ENCODE data around the gene PMP22. TPM values are rescaled to one million over a fixed set of nuclear protein-coding genes. Genes with fewer than 3 reads are reported as not detected.
"Not testable (repeated sequence)": the region's sequence is repeated elsewhere in the genome, so short reads cannot be mapped to it uniquely, and the experiment has no call there.

The PMP22 gene
- total RNA-seq, 1 experiment from 2014 or later, result not detected

DNA sequence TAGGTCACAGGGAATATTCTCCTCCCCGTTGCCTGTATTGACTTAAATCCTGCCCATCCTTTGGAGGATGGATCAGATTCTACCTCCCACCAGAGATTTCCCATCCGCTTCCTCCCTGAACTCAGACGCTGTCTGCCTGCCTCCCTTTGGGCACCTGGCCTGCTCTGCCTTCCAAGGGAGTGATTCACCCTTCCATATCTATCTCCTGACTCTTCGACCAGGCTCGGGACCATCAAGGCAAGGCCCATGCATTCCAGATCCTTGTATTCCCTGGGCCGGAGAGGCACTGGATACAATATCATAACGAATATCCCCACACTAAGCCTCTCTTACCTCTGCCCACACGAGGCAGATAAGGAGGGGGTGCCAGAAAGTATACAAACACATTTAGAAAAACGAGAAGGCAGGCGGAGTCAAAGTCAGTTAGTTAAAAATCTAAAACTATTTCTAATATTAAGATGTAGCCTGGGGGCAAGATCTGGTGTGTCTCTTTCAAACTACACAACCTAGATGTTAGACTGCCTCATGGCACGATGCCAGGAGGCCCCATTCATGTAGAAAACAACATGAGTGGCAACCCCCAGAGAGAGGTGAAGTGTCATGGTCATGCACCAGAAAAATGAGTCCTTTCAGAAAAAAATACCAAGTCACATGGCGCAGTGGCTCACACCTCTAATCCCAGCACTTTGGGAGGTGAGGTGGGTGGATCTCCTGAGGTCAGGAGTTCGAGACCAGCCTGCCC is 9.2 kb downstream of the PMP22 start:
- DNase-seq (ENCODE audit: low spot score), result no peak

DNA sequence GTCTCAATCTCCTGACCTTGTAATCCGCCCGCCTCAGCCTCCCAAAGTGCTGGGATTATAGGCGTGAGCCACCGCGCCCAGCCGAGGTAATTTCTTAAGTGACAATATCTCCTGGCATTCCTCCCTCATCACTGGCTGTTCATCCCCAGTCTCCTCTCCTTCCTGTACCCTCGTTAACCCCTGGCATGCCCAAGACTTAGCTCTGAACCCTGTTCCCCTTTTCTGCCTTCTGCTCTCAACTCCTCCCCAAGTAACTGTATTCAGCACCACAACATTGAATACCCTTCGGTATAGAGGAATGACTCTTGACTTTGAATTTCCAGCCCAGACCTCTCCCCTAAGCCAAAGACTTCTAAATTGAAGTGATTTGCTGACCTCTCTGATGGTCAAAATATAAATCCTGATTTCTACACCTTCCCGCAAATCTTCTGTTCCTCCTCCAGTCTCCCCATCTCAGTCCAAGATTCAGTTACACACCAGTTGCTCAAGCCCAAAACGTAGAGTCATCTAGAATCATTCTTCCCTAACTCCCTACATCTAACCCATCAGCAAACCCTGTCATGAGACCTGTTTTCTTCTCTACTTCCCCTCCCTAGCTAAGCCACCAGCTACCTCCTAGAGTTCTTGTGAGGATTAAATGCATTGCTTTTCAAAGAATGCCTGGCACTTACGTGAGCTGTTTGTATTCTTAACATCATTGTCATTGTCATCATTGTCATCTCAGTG is 14.8 kb downstream of the PMP22 start:
- no peak for DNase-seq (ENCODE audit: low spot score)

DNA sequence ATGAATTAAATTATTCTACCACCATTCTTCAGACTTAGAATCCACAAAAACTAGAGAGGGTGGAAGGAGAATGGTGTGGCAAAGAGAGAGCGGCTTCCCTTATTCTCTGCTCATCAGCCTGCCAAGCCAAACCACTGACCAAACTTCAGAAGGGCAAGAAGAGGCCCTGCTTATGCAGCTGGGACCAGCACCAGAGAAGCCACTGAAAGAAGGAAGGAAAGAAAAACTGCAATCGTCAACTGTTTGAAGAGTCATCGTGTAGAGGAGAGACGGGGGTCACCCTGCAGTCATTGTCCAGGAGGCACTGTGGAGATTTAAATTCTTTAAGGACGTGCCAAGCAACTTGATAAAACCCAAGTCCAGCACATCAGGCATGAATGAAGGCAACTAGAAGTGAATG is 15.6 kb downstream of the PMP22 start:
- DNase-seq (ENCODE audit: low spot score), result no peak

DNA sequence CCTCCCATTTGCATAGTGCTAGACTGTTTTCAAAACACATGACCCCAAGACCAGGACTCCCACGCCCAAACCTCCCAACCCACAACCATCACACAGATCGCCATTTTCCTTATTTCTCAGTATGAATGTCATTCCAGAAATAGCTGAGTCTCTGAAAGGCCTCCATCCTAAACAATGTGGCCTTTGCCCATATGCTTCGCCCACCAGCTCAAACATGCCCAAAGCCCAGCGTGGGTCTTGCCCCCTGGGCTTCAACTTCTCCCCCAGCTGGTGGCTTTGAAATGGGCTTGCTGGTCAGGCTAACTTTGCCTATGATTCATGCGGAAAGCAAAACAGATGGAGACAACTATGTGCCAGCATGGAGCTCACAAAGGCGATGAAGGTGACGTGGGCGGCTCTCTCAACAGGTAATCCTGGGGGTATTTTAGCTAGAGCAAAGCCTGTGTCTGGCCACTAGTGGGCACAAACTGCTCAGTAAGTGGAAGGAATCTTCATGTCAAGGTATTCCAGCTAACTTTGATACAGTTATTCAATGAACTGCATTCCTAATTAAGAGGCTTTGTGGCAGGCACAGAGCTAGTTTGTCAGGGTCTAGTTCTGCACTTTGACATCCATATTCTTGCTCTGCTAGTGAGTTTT is 17.1 kb downstream of the PMP22 start:
- DNase-seq (ENCODE audit: low spot score), result no peak

DNA sequence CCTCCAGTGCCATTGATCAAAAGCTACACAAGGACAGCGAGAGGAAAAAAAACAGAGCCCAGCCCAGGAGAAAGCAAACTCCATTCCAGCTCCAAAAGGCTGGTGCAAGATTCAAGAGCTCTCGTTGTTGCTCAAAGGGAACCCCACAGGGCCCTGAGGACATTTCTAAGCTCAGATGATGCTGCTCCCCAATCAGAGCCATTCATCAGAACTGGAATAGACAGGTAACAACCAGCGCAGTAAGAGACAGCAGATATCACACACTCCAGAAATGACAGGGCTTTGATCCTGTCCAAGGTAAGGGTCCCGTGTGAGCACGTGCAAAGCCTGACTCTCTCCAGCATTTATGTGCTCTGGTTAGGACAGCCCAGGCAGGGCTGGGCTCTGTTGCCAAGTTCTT is 20.1 kb downstream of the PMP22 start:
- no peak for DNase-seq (ENCODE audit: low spot score)

DNA sequence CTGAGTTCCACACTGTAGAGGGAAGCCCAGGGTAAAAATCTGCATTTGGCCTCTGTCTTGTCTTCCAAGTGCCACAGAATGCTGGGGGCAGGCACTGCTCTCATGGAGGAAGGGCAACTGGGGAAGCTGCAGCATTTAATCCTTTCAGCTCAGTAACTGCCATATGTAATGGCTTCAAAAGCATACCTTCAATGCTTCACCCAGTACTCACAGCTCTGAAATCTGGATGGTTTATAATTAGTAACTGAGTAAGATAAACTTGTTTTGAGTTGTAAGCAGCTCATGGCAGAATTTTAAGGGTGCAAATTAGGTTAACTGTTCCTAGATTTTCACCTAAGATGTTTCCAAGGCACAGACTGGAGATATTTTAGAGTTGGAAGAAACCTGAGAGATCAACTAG is 24.5 kb downstream of the PMP22 start:
- DNase-seq (ENCODE audit: low spot score), result no peak

DNA sequence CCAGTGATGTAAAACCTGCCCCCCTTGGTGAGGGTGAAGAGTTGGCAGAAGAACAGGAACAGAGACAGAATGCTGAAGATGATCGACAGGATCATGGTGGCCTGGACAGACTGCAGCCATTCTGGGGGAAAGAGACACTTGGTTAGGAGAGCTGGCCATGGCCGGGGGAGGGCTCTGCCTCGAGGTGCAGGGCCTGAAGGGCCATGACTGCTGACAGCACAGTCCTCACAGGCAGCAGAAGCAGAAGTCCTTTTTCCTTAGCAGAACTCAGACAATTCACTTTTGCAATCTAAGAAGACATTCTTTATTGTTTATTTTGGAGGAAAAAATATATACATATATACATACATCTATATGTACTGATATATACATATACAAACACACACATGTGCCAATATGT is 25.6 kb downstream of the PMP22 start:
- no peak for DNase-seq (ENCODE audit: low spot score)

DNA sequence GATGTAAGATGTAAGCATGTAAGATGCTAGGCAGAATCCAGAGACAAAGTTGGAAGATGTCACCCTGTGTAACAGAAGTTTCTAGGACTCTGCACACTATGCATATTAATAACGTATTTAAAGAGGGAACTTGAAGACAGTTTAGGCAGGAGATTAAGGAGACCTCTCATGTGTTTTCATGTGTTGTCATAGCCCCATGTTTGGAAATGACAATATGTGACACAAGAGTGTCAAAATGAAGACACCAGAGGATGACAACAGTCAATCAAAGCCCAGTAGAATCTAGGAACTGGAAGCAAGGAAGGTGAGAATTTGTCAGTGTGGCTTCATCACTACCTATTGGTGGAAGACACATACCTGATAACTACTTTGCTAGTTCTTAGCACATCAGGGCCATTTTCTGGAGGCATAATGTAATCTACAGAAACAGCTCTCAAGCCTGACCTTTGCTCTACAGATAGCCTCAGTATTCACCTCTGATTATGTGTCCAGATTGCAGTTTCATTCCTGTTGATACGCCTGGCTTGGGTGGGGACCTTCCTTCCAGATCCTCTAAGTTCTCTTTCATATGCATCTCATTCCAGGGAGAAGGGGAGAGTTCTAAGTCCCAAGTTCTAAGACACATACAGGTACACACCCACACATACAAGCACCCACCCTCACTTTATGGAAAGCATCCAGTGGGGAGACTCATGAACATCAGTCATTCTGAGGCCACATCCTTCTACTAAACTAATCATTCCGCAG is 26.3 kb downstream of the PMP22 start:
- no peak for DNase-seq (ENCODE audit: low spot score)

DNA sequence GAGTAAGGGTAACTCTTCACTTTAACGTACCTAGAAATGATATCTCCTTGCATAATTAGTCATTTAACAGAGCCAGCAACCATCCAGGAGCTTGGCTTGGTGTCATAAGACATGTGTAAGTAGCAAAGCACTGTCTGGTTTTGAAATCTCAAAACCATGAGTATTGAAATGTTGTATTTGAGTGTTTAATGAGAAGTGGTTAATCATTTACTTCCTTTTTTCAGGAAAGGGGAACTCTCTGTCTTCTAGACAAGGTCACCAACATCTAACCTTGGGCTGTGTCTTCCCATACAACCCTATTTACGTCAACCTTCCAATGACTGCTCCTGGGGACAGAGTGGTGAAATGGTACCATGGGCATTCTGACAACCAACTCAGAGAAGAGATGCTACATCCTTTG is 27.1 kb downstream of the PMP22 start:
- no peak for DNase-seq (ENCODE audit: low spot score)

DNA sequence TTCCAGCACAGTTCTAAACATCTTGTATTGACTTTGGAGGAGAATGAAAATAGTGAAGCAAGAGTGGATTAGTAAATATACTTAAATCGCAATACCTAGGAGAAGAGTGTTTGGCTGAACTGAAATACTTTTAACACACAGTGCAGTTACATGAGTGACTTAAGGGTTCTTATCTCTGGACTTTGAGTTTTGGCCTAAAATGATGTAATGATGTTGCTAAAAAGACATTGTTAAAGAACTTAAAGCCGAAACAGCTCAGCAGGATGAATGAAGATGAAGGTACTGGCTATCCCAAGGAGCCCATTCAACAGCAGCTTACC is 28.1 kb downstream of the PMP22 start:
- DNase-seq (ENCODE audit: low spot score), result no peak

DNA sequence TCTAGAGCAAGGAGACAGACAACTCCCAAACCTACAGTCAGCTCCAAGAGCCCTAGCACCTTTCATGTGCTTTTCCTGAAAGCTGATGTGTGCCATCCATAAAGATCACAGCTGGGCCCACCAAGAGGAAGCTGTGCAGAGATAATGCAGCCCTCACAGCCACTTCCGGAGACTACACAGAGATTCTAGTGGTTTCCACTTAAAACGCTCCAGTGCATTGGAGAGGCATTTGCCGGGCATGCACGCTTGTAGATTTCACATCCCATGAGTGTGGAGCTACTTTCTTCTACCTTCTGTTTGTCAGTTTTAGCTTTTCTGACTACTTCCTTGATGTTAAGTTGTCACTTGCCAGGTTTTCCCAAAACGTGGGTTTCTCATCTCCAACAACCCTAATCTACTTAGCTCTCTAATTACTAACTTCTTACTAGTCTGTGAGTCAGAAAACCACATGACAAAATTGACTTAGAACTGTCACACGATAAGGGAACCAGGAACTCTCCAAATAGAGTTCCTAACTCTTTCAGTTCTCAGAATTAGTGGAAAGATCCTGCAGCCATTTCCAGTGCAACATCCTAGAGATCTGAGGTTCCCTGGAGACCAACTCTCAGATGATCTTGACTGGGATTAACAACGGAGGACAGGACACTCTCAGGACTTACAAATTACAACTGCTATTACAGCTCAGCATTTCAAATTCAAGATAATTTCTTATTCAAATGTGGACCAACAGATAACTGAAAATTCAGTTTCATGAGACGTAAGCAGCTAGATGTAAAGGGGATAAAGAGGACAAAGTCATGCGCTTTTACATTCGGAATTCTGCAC is 28.6 kb downstream of the PMP22 start:
- DNase-seq (ENCODE audit: low spot score), result no peak

DNA sequence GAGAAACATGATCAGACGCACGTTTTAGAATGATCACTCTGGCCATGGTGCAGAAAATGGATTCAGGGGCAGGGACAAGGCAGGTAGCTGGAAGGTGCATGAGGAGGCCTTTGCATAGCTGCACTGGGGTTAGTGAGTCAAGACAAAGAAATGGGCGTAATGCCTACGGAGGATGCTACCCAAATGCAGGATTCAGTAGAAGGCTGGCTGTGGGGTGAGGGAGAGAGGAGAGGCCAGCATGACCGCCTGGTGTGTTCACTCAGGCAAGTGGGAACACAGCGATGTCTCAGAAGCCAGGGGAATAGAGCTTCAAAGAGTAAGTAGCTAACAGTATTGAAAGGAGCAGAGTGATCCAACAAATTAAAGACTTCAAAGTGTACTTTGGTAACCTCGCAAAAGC is 31.2 kb downstream of the PMP22 start:
- DNase-seq (ENCODE audit: low spot score), result no peak

DNA sequence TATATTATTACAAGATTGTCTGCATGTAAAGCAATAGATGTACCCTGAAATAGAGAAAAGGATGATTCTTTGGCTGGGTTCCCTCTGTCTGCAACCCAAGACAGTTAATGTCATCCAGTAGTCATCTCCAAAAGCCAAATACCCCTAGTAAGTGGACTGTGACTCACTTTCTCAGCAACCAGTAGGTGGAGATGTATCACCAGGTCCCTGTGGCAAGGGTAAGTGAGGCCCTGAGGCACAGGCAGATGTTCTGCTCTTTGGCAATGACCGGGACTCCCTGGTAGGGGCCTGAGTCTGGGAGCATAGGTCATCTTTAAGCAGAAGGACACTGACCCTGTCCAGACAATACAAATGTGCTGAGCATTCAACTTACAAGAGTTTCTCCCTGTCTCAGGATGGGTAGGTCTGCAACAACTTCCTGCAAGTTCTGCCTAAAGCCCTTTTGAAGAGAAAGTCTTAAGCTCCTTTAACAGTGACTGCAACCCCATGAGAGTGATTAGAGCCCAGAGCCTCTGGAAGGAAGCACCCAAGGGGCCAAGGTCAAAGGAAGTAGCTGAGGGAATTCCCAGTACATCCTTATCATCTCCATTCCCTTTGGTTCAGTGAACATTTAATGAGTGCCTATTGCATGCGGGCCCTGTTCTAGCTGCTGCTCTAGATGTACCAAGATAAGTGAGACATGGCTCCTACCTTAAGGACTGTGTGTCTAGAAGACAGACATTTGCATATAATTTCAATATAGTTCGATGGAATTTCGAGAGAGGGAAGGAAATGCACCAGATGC is 31.9 kb downstream of the PMP22 start:
- DNase-seq (ENCODE audit: low spot score), result peak; percentile 3

DNA sequence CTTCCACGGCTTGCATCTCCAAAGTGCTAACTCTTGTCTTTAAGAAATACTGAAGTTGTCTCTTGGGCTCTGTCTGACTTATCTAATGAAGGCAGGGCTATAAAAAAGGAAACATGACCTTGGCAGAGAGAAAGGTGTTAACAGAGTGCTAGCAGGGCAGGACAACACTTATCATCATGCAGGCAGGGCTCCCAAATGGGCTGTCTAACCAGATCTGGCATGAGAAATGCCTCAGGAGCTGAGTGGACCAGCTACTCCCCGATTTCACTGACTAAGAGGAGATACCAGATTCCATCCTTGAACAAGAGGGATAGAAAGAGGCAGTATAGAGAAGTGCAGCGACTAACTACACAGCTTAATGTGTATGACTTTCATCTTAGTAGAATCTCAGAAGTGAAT is 32.6 kb downstream of the PMP22 start:
- DNase-seq (ENCODE audit: low spot score), result no peak

DNA sequence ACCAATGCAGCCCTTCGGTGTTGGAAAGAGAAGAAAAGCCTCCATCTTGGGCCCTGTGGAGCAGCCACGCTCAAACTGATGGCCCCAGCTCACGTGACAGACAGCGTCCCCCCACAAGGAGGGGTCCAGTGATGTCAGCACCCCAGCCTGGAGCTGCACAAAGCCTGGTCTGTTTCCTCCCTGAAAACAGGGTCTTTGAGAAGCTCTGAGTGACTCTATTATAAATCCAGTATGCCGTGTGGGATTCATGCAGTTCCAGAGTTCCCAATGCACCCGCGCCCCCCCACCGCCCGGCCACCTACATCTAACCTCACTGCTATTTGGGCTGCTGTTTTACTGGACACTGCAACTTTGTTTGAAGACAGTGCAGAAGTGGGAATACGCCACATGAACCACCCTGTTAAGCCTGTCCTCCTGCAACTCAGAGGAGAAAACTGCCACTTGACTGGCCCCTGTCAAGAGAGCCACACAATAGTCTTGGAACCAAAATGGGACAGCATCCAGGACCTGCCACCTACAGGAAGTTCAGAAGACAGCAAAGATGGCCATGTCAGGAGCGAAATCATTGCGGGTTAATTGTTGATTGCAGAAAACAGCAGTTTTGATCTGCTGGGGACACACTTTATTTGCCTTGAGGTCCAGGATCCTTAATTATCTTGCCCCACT is 33.1 kb downstream of the PMP22 start:
- DNase-seq (ENCODE audit: low spot score), result no peak

DNA sequence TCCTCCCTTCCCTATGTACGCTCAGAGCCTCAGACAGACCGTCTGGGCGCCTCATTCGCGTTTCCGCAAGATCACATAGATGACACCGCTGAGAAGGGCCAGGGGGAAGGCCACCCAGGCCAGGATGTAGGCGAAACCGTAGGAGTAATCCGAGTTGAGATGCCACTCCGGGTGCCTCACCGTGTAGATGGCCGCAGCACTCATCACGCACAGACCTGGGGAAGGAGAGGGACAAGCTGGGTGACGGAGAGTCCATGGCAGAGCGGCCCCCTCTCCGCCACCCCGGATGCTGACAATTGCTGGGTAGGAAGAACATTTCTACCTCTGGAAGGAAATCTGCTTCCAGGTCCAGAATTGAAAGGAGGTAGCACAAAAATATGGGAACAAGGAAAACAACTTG is 34.3 kb downstream of the PMP22 start:
- DNase-seq (ENCODE audit: low spot score), result no peak

DNA sequence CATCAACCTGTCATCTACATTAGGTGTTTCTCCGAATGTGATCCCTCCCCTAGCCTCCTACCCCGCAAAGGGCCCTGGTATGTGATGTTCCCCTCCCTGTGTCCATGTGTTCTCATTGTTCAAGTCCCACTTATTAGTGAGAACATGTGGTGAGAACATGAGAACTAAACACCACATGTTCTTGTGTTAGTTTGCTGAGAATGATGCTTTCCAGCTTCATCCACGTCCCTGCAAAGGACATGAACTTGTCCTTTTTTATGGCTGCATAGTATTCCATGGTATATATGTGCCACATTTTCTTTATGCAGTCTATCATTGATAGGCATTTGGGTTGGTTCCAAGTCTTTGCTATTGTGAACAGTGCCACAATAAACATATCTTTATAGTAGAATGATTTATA is 43.3 kb downstream of the PMP22 start:
- DNase-seq (ENCODE audit: low spot score), result not testable (repeated sequence)

DNA sequence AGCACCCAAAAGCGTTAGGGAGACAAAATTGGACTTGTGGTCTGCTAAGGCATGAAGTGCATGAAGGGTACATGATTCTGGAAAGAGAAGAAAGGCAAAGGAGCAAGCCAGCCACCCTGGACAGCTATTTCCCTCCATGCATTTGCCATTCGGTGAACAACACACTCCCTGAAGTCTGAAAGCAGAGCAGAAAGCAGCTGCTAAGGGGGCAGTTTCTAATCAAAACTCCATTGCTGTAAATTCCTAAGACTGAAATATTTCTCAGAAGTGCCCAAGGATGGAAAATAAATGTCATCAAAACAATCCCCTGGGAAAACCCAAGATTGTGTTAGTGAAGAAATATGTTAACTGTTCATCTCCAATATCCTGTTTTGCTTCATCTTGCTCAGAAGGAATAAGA is 44.3 kb downstream of the PMP22 start:
- no peak for DNase-seq (ENCODE audit: low spot score)

DNA sequence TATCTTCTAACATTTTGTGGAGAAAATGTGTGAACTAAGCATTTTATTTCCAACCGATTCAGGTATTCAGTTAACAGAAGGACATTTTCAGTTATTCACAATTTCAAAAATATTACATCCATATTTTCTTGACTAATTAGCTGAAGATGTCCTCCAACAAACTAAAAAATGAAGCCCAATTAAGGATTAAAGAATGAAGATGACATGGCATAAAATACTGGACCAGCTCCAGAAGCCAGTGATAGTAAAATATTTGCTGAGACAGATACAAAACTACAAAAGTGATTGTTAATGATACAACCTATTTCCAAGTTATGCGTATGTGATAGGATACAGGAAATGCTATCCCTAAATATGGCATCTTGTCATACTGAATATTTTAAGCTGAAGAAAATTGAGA is 48.6 kb downstream of the PMP22 start:
- DNase-seq (ENCODE audit: low spot score), result no peak

All from HT-29 (cell line).